HG02763 (cell line): Measurements from ENCODE around the gene PIWIL4.
A peak's percentile ranks its signal among the peaks of the same experiment; 100 is the strongest.
"Not testable (repeated sequence)": the region's sequence is repeated elsewhere in the genome, so short reads cannot be mapped to it uniquely, and the experiment has no call there.

Experiments used
- ATAC-seq: cut with Tn5 transposase; IDR thresholded peaks from one replicate; pipeline ENCODE4 v1.9.1; 2021; ENCODE audit warnings: mild to moderate bottlenecking, moderate library complexity; ENCODE audit not compliant: unreplicated experiment

PIWIL4 gene

GRCh38 chr11:94583866-94584500, 16.8 kb downstream of the PIWIL4 start:
- ATAC-seq, result peak; percentile 49

- no peak for ATAC-seq
Observed at GRCh38 chr11:94584978-94585377, 17.8 kb downstream of the PIWIL4 start.

GRCh38 chr11:94585399-94585798, 18.2 kb downstream of the PIWIL4 start:
- no peak for ATAC-seq

GRCh38 chr11:94586546-94586945, 19.4 kb downstream of the PIWIL4 start:
- ATAC-seq, result no peak

GRCh38 chr11:94586978-94587377, 19.8 kb downstream of the PIWIL4 start:
- no peak for ATAC-seq

- ATAC-seq, result no peak
Observed at GRCh38 chr11:94588366-94588942, 21.3 kb downstream of the PIWIL4 start.

- ATAC-seq, result no peak
Observed at GRCh38 chr11:94590352-94591041, 23.3 kb downstream of the PIWIL4 start.

- peak; percentile 69 for ATAC-seq
Observed at GRCh38 chr11:94593030-94593429, 25.9 kb downstream of the PIWIL4 start.

- ATAC-seq, result peak; percentile 53
Observed at GRCh38 chr11:94595076-94595475, 27.9 kb downstream of the PIWIL4 start.

- ATAC-seq, result no peak
Observed at GRCh38 chr11:94597896-94598295, 30.7 kb downstream of the PIWIL4 start.

- no peak for ATAC-seq
Observed at GRCh38 chr11:94599510-94599909, 32.3 kb downstream of the PIWIL4 start.

- peak; percentile 87 for ATAC-seq
Observed at GRCh38 chr11:94602430-94603372, 35.5 kb downstream of the PIWIL4 start.

- ATAC-seq, result no peak
Observed at GRCh38 chr11:94603587-94603986, 36.4 kb downstream of the PIWIL4 start.

GRCh38 chr11:94604482-94604881, 37.3 kb downstream of the PIWIL4 start:
- no peak for ATAC-seq

GRCh38 chr11:94613120-94613519, 46.0 kb downstream of the PIWIL4 start:
- ATAC-seq, result no peak

GRCh38 chr11:94623120-94623735, 56.1 kb downstream of the PIWIL4 start:
- ATAC-seq, result peak; percentile 60

GRCh38 chr11:94625422-94625821, 58.3 kb downstream of the PIWIL4 start:
- ATAC-seq, result not testable (repeated sequence)

- ATAC-seq, result not testable (repeated sequence)
Observed at GRCh38 chr11:94627003-94627560, 59.9 kb downstream of the PIWIL4 start.

GRCh38 chr11:94629741-94630140, 62.6 kb downstream of the PIWIL4 start:
- no peak for ATAC-seq

GRCh38 chr11:94630221-94630620, 63.1 kb downstream of the PIWIL4 start:
- no peak for ATAC-seq
